GM04503 (cell line): ENCODE results near the gene YWHAQ.
A peak's percentile ranks its signal among the peaks of the same experiment; 100 is the strongest.
"Not testable (repeated sequence)": the region's sequence is repeated elsewhere in the genome, so short reads cannot be mapped to it uniquely, and the experiment has no call there.

ENCODE experiments used
- DNase-seq: peaks from one replicate; pipeline ENCODE4 v3.0.0-alpha.2; 2012; ENCODE audit warnings: low read depth

Gene YWHAQ

GRCh38 chr2:9594366-9595054, 36.3 kb downstream of the YWHAQ start:
- peak; percentile 83 for DNase-seq

DNA sequence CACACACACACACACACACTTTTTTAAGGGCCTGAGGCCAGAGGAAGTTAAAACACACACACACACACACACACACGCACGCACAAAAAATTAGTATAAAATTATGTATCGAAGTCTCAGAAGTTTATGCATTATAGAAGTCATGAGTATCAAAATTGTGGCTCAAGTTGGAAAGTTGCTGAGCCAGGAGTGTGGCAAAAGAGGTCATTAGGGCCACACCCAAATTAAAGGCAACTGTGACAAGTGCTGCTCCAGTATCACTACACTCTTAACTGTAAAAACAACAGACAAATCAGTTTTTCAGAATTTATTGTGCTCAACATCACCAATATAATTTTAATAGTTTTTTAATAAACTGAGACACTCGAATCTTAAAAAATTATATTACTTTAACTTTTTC, 36.9 kb downstream of the YWHAQ start:
- no peak for DNase-seq

DNA sequence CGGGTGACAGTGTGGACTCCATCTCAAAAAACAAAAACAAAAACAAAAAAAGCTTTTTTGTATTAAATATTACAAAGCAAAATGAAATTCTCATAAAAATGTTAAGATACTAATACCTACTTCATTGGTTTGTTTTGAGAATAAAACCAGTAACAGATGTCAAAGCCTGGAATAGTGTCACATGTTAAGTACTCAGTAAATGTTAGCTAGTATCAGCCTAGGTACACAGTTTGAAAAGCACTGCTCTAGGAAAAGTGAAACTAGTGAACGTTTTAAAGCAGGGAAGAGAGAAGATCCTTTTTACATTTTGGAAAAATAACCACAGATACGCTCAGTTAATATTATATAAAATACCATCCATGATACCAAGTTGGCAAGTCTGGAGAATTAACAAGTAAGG, 38.1 kb downstream of the YWHAQ start:
- no peak for DNase-seq

- DNase-seq, result no peak
These were observed 40.2 kb downstream of the YWHAQ start for GRCh38 chr2:9590641-9591040.

DNA sequence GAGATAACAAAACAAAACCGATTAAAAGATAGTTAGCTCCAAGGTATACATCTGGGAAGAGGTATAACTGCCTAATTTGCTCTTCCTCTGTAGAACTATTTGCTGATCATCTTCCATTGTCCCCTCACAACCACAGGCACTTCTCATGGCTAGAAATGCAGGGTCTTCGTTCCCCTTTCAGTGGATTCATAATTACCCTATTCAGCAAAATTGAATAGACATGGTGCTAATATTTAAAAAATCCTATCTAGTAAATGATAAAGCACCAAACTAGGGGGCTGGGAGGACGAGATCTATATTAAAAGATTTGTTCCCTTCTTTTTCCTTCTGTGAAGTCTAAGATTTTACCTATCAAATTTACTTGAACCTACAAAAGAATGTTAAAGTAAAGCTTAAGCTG, 44.3 kb downstream of the YWHAQ start:
- no peak for DNase-seq

DNA sequence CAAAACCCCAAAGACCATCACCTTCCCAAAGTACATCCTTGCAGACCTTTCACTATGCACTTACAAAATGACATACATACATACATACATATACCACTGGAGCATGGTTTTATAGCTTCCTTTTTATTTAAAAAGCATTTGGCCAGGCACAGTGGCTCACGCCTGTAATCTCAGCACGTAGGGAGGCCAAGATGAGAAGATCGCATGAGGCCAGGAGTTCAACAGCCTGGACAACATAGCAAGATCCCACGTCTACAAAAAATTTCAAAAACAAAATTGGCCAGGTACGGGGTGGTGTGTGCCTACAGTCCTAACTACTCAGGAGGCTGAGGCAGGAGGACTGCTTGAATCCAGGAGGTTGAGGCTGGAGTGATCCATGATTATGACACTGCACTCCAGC, 45.3 kb downstream of the YWHAQ start:
- no peak for DNase-seq

GRCh38 chr2:9584902-9585301, 45.9 kb downstream of the YWHAQ start:
- not testable (repeated sequence) for DNase-seq

DNA sequence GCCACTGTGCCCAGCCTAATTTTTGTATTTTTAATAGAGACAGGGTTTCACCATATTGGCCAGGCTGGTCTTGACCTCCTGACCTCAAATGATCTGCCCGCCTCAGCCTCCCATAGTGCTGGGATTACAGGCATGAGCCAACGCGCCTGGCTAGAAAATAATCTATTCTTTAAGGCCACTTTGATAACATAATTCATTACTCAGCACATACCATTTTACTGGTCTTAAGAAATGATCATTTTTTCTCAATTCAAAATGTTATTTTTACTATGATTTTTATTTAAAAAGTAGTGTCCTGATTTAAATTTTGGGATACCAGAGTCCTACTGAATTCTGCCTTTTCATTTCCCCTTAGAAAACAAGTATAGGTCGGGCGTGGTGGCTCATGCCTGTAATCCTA, 48.2 kb downstream of the YWHAQ start:
- no peak for DNase-seq

- no peak for DNase-seq
These were observed 52.1 kb downstream of the YWHAQ start for GRCh38 chr2:9578467-9579235.

GRCh38 chr2:9574331-9574730, 56.5 kb downstream of the YWHAQ start:
- no peak for DNase-seq

DNA sequence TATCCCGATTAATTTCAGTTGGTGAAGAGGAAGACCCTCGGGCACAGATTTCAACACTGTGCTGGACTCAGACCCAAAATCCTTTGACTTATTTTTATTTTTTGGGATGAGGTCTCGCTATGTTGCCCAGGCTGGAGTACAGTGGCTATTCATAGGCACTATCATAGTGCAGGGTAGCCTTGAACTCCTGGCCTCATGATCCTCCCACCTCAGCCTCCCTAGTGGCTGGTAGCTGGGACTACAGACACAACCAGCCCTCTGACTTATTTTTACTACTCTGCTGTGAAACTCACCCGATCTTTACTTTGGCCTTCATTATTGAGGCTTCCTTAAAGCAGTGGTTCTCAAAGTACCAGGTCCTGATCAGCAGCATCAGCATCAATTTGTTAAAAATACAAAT, 57.0 kb downstream of the YWHAQ start:
- no peak for DNase-seq

DNA sequence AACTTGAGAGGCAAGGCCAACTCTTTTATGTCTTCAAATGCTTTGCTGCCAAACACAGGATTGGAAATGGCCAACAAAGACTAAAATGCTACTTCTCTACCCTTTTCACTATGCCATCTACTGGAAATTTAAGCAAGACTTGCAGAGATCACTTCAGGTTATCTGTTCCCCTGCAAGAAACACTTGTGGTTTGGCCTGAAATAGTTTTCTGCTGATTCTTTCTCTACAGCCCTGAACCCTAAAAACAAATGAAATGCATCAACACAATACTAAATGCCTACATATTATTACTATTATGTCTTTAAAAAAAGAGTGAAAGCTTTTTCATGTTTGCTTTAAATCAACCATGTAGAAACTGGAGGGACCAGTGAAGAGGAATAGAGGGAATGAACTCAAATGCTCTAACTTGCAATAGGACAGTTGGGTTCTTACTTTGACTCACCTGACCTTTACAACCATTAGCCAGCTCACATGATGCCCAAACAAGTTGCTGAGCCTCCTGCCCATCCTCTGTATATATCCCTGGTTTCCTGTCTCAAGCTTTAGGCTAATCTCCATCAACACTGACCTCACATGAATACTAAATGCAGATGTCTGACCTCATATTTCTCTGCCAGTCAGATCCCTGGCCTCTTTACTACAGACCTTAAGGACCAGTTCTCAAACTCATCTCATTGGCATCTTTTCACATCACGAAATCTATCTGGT, 57.6 kb downstream of the YWHAQ start:
- no peak for DNase-seq

DNA sequence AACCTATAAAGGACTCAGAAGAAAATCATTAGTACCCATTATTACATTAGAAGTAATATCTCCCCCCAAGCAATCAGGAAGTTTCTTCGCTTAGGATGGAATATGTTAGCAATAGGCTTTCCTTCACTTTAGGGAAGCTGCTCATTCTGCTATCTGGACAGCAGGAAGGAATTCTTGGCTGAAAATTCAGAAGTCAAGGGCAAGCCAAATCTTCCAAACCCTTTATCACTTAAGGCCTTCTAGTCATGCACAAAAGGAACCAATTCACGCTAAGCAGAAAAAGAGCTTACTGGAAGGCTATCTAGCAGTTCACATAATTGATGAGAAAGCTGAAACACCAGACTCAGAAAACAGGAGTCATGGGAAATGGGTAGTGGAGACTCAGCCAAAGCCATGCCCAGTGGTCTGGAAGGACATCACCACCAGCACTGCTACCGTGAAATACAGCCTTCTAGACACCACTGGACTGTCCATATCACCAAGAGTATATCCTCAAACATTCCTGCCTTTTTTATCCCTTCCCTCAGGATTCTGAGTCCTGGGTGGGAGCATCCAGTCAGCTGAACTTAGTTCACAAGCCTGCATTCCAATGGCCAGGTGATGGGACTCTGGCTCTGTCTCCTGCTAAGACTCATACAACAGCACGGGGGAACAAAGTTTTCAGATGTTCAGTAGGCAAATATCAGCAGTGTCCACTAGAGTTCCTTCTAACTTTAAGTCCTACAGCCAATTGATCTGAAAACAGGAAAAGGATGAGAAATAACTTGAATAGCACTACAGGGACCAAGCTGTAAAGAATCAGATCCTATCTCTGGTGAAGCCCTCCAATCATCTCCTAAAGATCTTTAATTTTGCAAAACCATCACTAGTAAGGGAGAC, 60.4 kb downstream of the YWHAQ start:
- DNase-seq, result no peak

- DNase-seq, result peak; percentile 88
These were observed 65.2 kb downstream of the YWHAQ start for GRCh38 chr2:9565436-9566153.

DNA sequence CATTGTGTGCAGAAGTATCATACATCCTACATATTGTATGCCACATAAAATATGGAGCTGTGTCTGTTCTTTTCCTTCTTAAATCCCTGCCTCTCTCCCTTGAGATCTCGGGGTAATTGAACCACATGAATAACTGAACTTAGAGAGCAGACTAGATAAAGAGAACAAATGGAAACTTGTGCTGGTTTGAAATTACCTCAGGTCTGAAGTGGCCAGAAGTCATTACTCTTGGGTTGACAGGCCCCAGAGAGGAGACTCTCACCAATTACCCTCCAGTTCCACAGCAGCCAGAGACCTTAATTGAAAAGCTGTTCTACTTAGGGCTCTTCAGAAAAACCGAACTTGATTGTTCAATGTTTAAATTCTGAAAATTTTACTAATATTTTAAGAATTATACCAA, 70.2 kb downstream of the YWHAQ start:
- DNase-seq, result no peak

DNA sequence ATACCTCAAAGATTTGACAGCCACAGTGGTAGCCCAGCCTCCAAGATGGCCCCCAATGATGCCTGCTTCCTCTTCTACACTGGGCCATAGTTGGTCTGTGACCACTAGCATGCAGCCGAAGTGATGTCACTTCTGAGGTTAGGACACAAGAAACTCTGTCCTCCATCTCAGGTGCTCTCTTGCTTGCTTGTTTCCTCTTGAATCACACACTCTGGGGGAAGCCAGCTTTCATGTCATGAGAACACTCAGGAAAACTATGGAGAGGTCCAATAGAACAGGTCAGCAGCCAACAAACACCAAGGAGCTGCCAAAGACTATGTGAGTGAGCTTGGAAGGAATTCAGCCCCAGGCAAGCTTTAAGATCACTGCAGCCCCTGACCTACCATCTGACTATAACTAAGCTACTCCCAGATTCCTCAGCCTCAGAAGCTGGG, 71.8 kb downstream of the YWHAQ start:
- peak; percentile 93 for DNase-seq

- no peak for DNase-seq
These were observed 74.6 kb downstream of the YWHAQ start for GRCh38 chr2:9556121-9556743.

DNA sequence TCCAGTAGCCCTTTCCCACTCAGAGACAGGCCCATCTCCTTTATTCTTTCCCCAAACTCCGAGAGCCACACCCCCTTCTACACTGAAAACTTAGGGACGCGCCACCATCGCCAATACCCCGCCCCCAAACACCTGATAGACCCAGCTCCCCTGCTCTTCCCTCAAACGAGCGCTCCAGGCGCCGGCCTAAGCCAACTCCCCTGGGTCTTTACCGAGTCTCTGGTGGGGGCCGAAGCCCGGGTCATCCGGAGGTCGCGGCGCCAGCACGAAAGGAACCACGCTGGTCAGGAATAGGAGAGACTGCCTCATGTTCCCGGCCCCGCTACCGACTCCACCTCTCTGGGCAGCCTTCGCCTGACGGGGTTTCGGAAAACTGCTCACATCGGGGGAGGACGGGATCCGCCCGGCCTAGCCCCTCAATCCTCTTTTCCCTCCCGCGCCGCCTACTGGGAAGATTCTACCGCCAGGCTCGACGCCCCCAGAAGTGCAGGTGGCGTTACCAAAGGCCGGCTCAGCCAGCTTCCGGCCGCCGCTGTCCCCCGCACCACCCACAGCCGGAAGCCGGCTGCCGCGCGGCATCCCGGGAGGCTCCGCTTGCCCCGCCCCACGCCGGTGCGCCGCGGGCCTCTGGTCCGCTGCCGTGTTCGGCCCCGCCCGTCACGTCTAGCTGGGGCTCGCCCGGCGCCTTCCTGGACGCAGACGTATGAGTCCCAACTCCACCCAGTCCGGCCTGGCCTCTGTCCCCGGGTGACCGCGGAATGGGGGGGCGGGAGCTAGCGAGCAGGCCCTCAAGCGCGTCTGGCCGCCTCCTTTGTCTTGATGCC, 75.3 kb downstream of the YWHAQ start, which contains the start of gene ADAM17:
TSS of gene ADAM17 (minus strand) at position 534 of the 824 bp plus-strand sequence. CDS start at position 309, 225 bp downstream.
- DNase-seq, result peak; percentile 80

DNA sequence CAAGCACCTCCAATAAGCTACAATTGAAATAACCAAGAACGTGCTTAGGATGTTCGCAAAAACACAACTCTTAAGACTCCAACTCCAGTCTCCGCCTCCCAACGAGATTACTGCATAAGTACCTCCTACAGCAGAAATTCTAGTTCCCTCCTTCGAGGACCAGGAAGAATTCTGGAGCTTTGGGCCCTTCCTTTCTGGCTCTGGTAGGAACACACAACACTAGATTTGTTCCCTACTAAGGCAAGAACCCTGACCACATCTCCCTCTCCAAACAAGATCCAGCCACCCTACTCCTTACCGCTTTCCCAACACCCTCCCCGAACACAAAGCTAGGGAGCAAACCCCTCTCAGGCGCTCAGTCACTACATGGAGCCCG, 75.9 kb downstream of the YWHAQ start:
- no peak for DNase-seq
